Astrocyte (in vitro differentiated cells and primary cell): ENCODE data around the gene TMUB2.

Experiments used
- CTCF ChIP-seq: IDR thresholded peaks from 2 replicates; pipeline ENCODE4 v1.5.1; 2011; ENCODE audit warnings: low read depth, mild to moderate bottlenecking, inconsistent platforms, low read length, moderate library complexity; ENCODE audit not compliant: insufficient read depth
- EZH2 ChIP-seq: IDR thresholded peaks from 2 replicates; pipeline ENCODE4 v1.6.1; 2012; ENCODE audit warnings: mild to moderate bottlenecking, low read length, inconsistent platforms; ENCODE audit not compliant: insufficient read depth

GRCh38 chr17:44236444-44236991 lies 49.7 kb downstream of the TMUB2 start:
- no peak for TF ChIP-seq EZH2
- no peak for TF ChIP-seq CTCF
